HFF-Myc (cell line): ENCODE measurements around the gene CTDP1.

ENCODE experiments used
- DNase-seq: peaks from one replicate; pipeline ENCODE4 v3.0.0-alpha.2; 2011; ENCODE audit warnings: low read depth; ENCODE audit errors: extremely low read depth
- H3K4me3 ChIP-seq: replicated peaks from 2 replicates; pipeline ENCODE4 v1.5.1; 2011; ENCODE audit warnings: low read depth, mild to moderate bottlenecking, control low read depth, low read length
- CTCF ChIP-seq: IDR thresholded peaks from 2 replicates; pipeline ENCODE4 v1.5.1; 2012; ENCODE audit warnings: mild to moderate bottlenecking, low read depth, low read length, control low read depth; ENCODE audit errors: missing control alignments

The CTDP1 gene

GRCh38 chr18:79644666-79645057, 34.9 kb upstream of the CTDP1 start:
- DNase-seq, result peak; percentile 38

GRCh38 chr18:79645291-79645983, 34.2 kb upstream of the CTDP1 start:
- no peak for TF ChIP-seq CTCF
- no peak overlapping the region for H3K4me3 ChIP-seq
- DNase-seq, result no peak

More at GRCh38 chr18:79644666-79645057, 34.9 kb upstream of the CTDP1 start:
- TF ChIP-seq CTCF, result no peak
- no peak overlapping the region for H3K4me3 ChIP-seq

- no peak for TF ChIP-seq CTCF
- no peak overlapping the region for H3K4me3 ChIP-seq
- DNase-seq, result no peak
Observed at GRCh38 chr18:79647307-79647706, 32.3 kb upstream of the CTDP1 start.

GRCh38 chr18:79650959-79651358, 28.6 kb upstream of the CTDP1 start:
- H3K4me3 ChIP-seq, result no peak overlapping the region
- no peak for TF ChIP-seq CTCF
- no peak for DNase-seq

- no peak for TF ChIP-seq CTCF
- DNase-seq, result no peak
- no peak overlapping the region for H3K4me3 ChIP-seq
Observed at GRCh38 chr18:79657342-79657996, 22.1 kb upstream of the CTDP1 start.

- H3K4me3 ChIP-seq, result no peak overlapping the region
- no peak for DNase-seq
- TF ChIP-seq CTCF, result no peak
Observed at GRCh38 chr18:79658366-79658765, 21.2 kb upstream of the CTDP1 start.
